ENCODE data around the gene FCGR3A.
"Not testable (repeated sequence)": the region's sequence is repeated elsewhere in the genome, so short reads cannot be mapped to it uniquely, and the experiment has no call there.

Gene FCGR3A

DNA sequence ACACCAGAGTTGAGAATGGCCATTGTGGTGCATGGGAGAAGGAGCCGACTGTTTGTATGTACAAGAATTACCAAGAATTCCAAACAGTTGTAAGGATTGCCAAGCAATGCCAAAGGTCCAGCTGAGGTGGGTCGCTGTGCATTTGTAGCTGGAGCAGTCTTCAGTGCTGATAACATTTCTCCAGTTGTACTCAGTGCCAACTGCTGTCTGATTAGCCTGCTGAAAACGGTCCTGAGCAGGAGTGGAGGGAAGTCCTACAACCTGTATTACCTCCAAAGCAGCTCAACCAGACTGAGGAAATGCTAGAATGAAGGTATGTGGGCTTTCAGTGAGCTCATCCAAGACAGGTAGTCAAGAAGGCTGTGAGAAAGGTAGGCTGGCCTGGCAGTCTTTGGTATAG is 6.5 kb upstream of the FCGR3A start:
- not testable (repeated sequence) for DNase-seq

DNA sequence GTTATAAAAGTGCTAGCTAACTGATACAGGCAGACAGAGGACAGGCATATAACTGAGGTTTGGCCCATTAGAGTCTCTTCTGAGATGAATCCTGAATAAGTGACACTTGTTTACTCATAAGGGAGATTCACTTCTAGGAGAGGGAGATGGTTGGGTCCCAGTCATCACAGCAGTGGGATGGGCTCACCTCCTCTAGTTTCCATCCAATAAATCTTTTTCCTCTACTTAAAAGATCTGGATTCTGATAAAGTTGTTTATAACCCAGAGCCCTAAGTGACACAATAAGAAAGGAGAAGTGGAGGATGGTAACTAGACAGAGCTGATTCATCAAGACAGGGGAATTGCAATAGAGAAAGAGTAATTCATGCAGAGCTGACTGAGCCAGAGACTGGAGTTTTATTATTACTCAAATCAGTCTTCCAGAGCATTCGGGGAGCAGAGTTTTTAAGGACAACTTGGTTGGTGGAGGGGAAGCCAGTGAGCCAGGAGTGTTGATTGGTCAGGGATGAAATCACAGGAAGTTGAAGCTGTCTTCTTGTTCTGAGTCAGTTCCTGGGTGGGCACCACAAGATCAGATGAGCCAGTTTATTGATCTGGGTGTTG is 5.3 kb upstream of the FCGR3A start:
- peak; percentile 45 for DNase-seq

DNA sequence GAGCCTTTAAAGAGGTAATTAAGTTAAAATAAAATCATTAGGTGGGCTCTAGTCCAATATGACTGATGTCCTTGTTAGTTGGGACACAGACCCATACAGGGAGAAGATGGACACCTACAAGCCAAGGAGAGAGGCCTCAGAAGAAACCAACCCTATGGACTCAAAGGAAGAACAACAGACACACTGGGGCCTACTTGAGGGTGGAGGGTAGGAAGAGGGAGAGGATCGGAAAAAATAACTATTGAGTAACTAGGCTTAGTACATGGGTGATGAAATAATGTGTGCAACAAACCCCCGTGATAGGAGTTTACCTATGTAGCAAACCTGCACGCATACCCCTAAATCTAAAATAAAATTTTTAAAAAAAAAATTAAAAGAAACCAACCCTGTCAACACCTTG is 4.7 kb upstream of the FCGR3A start:
- DNase-seq, result not testable (repeated sequence)

DNA sequence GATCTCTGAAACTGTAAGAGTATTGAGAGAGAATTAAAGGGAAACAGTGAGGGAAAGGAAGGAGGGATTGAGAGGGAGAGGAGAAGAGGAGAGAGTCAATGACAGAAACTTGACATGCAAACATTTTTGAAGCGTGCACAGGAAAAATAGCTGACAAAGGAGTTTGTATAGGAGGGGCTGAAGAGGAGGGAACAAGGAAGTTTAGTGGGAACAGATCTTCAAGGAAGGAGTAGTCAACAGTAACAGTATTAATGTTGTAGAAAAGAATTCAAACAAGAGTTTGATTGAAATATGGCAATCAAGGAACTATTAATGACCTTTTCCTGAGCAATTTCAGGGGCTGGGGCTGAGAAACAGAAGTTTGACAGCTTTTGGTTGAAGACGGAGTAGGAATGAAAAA is 4.0 kb upstream of the FCGR3A start:
- DNase-seq, result not testable (repeated sequence)

DNA sequence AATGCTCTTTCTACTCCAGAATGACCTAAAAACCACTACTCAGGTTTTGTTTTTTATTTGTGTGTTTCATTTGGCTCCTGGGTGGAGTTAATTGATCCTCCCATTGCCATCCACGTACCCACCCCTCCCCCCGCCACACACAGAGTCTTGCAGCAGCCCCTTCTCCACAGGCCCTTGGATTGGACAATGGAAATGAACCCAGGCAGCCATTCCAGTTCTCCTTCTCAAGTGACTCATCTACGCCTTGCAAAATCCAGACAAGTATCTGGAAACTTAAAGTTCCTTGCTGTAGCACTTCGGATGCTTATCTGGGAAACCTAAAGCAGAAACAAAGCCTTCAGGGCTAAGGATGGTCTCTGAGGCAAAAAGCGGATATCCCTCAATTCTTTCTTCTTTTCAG is 1.3 kb upstream of the FCGR3A start:
- not testable (repeated sequence) for DNase-seq

DNA sequence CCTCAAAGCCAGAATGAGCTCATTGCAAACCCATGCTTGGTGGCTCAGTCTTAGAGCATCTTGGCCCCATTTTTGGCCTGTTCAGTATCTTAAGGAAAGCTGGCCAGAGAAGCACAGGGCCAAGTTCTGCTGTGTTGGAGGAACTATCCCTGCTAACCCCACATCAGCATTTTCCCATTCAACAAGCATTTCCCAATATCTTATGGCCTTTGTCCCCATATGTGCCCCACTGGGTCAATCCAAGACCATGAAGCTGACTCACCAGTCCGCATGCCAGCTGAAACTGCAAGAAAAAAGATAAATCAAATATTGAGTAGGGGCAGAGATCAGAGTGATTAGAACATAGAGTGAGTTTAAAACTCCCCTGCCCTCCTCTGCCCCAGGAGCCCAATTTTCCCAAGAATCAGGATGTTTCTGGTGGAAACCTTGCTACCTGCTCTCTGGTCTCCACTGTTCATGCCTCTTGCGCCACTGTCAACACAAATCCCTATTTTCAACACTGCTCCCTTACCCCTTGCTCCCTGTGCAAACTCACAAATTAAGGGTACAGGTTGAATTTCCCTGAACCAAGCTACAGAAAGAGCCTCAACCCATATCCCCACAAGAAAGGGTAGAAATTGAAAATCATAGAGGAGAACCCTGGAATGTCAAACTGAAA is 740 bp downstream of the FCGR3A start:
- DNase-seq, result not testable (repeated sequence)

DNA sequence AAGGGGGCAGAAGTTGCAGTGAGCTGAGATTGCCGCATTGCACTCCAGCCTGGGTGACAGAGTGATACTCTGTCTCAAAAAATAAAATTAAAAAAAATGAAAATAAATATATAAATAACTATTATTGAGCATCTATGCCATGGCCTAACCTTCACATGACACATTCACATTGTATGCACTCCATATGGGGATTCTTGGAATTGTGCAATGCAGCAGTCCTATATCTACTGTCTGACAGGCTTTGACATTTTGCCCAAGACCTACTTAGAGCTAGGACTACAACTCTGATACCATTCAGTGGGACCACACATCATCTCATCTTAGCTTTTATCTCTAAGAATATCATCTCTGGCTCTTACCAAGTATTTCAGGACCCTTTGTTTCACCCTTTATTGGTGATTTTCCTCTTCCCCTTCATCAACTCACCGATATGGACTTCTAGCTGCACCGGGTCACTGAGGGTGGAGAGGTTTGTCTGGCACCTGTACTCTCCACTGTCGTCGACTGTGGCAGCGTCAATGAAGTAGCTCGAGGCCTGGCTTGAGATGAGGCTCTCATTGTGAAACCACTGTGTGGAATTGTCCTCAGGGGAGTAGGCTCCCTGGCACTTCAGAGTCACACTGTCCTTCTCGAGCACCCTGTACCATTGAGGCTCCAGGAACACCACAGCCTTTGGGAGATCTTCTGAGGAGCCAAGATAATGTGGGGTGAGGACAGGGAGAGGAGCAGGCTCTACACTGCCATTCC is 1.4 kb downstream of the FCGR3A start:
- DNase-seq, result not testable (repeated sequence)

DNA sequence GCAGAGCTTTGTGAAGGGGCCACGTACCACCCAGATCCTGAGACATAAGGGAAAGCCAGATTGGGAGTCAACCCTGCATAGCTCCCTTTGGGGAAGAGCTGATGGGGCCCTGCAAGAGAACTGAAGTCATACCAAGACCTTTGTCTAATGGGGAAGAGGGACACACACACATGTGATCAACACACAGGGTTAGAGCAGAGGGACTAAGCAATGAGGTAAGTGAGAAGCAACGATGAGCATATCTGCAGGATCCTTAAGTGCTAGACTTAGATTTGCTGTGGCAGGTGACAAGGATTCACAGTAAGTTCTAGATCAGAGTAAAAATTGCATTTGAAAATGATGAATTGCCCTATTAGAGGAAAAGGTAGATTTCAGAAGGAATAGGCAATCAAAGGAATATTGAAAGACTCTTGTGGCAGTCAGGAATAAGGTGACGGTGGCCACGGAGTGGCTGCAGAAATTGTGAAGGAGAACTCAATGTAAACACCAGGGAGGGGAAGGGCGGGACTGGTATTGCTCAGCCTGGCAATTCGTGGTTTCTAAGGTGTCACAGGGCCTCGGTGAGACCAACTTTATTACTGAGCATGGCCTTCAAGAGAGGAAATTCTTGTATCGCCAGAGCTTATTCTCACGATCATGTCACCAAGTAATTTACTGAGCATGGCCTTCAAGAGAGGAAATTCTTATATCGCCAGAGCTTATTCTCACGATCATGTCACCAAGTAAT is 4.5 kb downstream of the FCGR3A start:
- DNase-seq, result peak; percentile 48

DNA sequence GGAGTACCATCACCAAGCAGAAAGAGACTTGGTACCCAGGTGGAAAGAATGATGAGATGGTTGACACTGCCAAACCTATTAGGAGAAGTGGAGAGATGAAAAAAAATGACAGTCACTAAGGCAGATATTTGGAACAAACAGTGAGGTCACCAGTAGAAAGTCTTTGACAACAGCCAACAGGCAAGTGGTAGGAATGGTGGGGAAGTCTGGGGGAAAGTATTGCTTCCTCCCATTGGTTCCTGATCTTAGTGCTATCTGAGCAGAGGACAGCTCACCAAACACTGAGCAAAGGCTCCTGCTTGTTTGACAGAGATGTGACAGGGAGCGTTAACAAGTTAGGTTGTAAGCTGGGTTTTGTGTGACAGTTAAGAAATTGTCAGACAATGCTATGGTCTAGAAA is 6.5 kb downstream of the FCGR3A start:
- DNase-seq, result peak; percentile 23

DNA sequence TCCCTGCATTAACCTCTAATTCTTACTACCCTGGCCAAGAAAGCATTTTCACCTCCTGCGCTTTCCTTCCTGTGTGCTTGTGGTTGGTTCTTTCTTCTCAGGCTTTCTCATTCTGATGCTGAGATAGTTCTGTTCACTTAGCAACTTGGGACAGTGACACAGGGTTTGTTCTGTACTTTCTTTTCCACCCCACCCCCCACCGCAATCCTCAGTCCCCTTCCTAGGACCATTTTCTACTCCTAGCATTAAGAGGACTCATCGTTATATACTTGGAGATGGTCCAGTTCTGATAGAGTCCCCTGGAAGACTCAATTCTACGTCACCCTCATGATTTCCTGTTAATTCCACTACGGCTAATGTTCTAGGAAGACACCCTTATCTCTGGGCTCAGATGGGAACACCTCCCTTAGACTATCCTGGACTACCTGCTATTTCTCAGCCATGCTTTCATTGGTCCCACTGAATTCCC is 7.5 kb downstream of the FCGR3A start:
- DNase-seq, result peak; percentile 81

DNA sequence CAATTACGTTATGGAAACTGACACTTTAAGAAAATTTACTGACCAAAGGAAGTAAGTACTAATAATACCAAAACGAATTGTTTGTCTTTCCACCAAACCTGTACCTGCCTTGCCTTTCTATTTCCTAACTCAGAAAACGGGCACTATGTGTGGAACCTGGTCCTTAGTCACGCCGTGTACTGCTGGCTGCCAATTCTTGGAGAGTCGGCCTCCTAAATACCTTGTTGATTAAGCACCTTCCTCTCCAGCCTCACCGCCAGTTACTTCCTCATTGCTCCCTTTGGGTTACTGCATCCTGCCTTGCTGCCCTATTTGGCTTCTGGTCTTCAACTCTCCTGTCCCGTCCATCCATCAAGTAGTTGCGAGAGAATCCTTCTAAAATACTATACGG is 9.1 kb downstream of the FCGR3A start:
- not testable (repeated sequence) for DNase-seq

DNA sequence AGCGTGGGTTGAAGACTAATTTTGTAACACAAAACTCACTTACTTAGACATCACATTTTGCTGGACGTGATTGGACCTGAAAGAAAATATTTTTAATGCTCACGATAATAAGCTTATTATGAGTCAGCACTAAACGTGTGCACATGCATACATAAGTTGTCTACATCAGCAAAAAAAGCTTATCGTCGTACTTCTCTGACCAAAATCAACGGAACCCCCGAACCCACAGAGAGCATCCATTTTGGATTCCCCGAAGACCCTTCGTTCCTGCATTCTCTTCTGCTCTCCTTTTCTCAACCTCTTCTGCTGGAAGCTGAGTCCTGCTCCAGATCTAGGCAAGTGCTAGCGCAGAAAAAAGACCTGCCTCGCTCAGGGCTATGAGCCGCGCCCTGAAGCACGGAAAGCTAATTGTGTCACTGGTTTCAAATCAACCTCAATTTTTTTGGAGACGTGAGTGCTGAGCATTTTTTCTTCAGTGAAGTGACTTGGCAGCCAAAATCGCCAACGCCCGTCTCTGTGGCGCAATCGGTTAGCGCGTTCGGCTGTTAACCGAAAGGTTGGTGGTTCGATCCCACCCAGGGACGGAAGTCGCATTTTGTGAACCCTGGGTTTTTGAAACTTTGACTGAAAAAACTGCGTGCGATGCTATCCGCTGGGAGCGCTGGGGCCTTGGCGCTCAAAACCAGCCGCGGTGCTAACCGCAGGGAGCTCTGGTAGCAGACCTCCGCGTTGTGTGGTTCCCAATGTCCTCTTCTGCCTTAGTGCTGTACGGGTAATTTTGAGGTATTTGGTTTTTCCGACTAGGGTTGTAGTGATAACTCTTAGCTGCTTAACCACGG is 9.7 kb downstream of the FCGR3A start:
- peak; percentile 93 for DNase-seq

DNA sequence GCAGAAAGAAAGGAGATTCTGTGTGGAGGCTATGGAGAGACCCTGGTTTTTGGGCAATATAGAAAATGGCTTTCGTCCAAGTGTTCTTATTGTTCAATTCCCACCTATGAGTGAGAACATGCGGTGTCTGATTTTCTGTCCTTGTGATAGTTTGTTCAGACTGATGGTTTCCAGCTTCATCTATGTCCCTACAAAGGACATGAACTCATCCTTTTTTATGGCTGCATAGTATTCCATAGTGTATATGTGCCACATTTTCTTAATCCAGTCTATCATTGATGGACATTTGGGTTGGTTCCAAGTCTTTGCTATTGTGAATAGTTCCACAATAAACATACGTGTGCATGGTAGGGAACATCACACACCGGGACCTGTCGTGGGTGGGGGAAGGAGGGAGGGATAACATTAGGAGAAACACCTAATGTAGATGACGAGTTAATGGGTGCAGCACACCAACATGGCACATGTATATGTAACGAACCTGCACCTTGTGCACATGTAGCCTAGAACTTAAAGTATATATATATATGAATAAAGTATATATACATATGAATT is 10.6 kb downstream of the FCGR3A start:
- not testable (repeated sequence) for DNase-seq

DNA sequence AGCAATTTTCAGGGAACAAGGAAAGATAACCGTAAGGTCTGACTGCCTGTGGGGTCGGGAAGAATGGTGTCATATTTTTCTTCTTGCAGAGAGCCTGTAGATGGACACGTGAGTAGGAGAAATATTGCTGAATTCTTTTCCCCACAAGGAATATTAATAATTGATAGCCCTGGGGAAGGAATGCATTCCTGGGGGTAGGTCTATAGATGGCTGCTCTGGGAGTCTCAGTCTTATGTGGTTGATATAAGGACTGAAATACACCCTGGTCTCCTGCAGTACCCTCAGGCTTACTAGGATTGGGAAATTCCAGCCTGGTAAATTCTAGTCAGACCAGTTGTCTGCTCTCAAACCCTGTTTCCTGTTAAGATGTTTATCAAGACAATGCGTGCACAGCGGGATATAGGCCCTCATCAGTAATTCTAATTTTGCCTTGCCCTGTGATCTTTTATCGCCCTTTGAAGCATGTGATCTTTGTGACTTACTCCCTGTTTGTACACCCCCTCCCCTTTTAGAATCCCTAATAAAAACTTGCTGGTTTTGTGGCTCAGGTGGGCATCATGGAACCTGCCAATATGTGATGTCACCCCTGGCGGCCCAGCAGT is 12.4 kb downstream of the FCGR3A start:
- DNase-seq, result not testable (repeated sequence)

DNA sequence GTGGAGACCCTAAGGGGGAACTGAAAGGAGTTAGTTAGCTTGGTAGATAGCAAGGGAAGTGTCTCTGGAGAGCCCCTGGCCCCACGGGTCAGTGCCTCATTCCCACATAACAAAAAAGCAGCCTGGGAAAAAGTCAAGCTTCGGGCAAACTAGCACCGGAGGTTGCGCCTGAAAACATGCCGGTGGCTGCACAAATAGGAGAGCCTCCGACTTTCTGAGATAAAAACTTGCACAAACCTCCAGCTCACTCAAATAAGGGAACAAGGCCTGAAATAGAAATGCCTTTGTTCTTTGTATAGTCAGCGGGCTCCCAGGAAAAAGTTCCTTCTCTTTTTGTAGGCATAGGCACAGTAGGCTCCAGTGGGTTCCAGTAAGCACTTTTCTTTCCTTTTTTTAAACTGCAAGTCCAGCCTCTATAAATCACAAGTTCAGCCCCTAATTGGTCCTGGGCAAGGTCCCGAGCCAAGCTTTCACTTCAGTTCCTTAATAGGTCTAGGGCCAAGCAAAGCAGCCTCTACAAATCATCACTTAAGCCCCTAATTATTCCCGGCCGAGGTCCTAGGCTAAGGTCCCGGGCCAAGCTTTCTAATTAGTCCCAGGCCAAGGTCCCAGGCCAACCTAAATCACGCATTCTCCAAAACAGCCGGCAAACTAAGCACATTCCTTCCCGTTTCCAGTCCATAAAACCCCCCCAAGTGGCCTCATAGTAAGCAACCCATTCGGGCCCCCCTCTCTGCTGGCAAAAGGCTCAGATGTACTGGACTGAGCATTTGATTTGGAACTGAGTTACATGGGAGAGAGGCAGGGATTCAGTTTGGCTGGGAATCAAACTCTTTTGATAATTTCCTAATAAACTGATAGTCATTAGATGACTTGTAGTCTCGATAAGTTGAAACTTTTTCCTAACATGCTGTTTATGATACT is 16.7 kb downstream of the FCGR3A start:
- DNase-seq, result not testable (repeated sequence)

DNA sequence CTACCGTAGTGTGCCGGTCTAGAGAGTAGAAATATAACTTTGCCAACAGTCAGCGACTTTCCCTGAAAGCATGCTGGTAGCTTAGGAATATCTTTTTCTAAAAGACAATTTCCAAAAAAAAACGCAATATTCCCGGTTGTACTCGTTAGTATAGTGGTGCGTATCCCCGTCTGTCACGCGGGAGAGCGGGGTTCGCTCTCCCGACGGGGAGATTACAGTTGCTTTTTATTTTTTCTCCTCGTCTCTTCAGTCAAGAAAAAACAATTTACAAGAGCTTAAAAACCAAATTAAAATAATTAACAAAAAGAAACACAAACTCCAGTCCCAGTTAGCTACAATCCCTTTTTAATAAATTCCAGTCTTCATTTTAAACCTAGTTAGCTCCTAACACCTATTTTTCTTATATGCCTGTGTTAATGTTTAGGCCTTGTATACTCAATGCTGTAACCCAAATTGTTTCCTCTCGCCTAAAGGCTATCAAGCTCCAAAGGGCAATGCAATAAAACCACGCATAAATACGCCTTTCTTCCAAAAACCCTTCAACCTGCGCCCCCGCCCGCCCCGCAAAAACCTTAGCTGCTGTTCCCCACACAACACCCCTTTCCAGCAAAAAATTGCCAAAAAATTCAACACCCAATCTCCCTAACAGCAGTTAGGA is 17.5 kb downstream of the FCGR3A start:
- no peak for DNase-seq

DNA sequence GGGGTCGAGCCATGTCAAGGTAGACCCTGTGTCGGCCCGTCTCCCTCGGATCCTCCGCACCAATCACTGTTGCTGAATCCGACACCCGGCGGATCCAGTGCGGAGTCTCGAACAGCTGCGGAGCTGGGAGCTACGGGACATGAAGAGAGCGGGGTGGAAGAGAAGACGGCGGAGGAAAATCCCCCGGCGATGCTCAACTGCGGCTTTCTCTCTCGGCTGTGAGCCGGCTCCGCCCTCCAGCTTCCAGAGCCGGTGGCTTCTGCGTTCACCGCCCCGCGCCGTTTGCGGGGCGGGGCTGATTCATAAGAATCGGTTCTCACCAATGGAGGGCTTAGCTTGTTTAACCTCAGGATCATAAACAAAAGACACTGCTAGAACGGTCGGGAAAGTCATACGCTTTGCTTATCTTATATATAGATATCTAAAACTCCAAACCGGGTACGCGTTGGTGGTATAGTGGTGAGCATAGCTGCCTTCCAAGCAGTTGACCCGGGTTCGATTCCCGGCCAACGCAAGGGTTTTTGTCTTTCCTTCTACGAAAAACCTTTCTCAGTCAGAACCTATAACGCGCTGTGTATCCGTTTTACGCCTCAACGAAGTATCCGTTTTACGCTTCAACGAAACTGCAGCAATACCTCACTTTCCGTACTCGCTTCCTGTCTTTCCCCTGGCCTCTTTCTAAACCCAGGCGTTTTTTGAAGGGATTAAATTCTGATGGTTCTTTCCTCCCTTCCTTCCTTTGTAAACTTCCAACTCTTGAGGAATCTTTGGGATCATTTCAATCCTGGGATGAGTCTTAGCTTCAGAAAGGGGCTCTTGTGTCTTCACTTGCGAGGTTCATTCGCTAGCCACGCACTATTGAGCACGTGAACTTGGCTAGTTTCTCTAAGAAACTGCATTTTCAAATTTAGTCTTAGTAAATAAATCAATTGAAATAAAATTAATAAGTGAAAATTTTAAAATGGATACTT is 18.7 kb downstream of the FCGR3A start:
- peak; percentile 94 for DNase-seq

DNA sequence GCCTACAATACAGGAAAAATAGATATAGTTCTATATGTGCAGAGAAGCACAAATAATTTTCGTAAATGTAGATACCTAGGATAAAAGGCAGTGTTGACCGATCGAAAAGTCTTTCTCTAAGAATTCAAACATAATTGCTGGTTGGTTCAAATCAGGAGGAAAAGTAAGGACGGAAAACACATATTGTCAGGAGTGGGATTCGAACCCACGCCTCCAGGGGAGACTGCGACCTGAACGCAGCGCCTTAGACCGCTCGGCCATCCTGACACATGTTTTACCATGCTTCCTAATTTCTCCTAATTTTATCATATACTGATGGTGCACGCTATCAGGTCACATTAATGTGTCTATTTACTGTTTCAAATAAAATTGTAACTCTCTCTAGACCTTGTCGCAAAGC is 19.5 kb downstream of the FCGR3A start:
- peak; percentile 83 for DNase-seq

All from CD4-positive, alpha-beta T cell treated with Interleukin-12 subunit alpha and Interleukin-12 subunit beta, for 1 hour (primary cell).